Osteoblast (primary cell): Measurements from ENCODE around the gene PAK1. TPM values are rescaled to one million over a fixed set of nuclear protein-coding genes. Genes with fewer than 3 reads are reported as not detected.
"Not testable (repeated sequence)": the region's sequence is repeated elsewhere in the genome, so short reads cannot be mapped to it uniquely, and the experiment has no call there.

Source experiments
- DNase-seq: peaks from one replicate; pipeline ENCODE4 v3.0.0; 2011; ENCODE audit warnings: low spot score, mixed read lengths; ENCODE audit not compliant: insufficient read length; ENCODE audit errors: missing footprints
- H2AFZ ChIP-seq: 2 replicates; pipeline ENCODE4 v1.6.0; 2011; ENCODE audit warnings: mild to moderate bottlenecking, low read length
- H3K27ac ChIP-seq: 2 replicates; pipeline ENCODE4 v1.5.1; 2011; ENCODE audit warnings: mild to moderate bottlenecking, low read depth, low read length, moderate library complexity
- H3K27me3 ChIP-seq: 2 replicates; pipeline ENCODE4 v1.6.0; 2012; ENCODE audit warnings: mild to moderate bottlenecking, control low read depth, inconsistent platforms, low read length, moderate library complexity; ENCODE audit not compliant: insufficient read depth
- H3K36me3 ChIP-seq: 2 replicates; pipeline ENCODE4 v1.5.1; 2011; ENCODE audit warnings: mild to moderate bottlenecking, low read length, control low read depth, moderate library complexity; ENCODE audit not compliant: insufficient read depth
- H3K4me1 ChIP-seq: 2 replicates; pipeline ENCODE4 v1.5.1; 2011; ENCODE audit warnings: mild to moderate bottlenecking, low read length, control low read depth, moderate library complexity; ENCODE audit not compliant: insufficient read depth
- H3K4me2 ChIP-seq: 2 replicates; pipeline ENCODE4 v1.6.0; 2011; ENCODE audit warnings: mild to moderate bottlenecking, low read length; ENCODE audit not compliant: insufficient read depth
- H3K4me3 ChIP-seq: fragments of 200-600 bp; sonication (generic); 3 replicates; pipeline ENCODE4 v1.5.1; 2012; ENCODE audit warnings: mild to moderate bottlenecking, low read length, inconsistent platforms; ENCODE audit not compliant: insufficient read depth
- H3K79me2 ChIP-seq: 2 replicates; pipeline ENCODE4 v1.6.0; 2012; ENCODE audit warnings: mild to moderate bottlenecking, low read length, control low read depth, inconsistent platforms; ENCODE audit not compliant: insufficient read depth
- H3K9me3 ChIP-seq: 2 replicates; pipeline ENCODE4 v1.5.1; 2011; ENCODE audit warnings: low read depth, low read length, control low read depth
- H4K20me1 ChIP-seq: 2 replicates; pipeline ENCODE4 v1.6.0; 2012; ENCODE audit warnings: mild to moderate bottlenecking, low read length, control low read depth; ENCODE audit not compliant: insufficient read depth
- total RNA-seq: library from RNA; depleted of rRNA; stranded (reverse); fragments of >200 nt; gene quantifications from 2 replicates; pipeline ENCODE4 v1.2.3, GENCODE V29; 2012
- TF ChIP-seq, protein P1 (sequence below): IDR thresholded peaks from 2 replicates; pipeline ENCODE4 v1.5.1; 2011; ENCODE audit warnings: mild to moderate bottlenecking, low read depth, low read length, moderate library complexity; ENCODE audit errors: extremely low read depth

PAK1 gene
- total RNA-seq, 1 donor = 34.4 TPM

DNA sequence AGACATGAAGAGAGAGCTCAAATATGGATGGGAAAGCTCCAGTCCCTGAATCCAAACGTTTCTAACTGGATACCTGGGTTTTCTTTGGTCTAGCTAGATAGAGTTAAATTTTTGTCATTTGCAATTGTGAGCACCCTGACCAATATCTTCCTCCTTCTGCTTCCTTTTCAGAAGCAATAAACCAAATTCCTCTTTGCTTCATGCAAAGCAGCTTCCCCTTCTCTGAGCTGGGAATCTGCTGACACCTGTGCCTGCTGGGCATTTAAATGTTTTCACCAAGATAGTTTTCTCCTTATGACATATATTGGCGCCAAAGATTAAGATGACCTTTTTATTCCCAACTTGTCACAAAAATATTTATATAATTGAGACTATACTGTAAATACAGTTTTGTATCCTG is 27.9 kb upstream of the PAK1 start:
- TF ChIP-seq, protein P1, sequence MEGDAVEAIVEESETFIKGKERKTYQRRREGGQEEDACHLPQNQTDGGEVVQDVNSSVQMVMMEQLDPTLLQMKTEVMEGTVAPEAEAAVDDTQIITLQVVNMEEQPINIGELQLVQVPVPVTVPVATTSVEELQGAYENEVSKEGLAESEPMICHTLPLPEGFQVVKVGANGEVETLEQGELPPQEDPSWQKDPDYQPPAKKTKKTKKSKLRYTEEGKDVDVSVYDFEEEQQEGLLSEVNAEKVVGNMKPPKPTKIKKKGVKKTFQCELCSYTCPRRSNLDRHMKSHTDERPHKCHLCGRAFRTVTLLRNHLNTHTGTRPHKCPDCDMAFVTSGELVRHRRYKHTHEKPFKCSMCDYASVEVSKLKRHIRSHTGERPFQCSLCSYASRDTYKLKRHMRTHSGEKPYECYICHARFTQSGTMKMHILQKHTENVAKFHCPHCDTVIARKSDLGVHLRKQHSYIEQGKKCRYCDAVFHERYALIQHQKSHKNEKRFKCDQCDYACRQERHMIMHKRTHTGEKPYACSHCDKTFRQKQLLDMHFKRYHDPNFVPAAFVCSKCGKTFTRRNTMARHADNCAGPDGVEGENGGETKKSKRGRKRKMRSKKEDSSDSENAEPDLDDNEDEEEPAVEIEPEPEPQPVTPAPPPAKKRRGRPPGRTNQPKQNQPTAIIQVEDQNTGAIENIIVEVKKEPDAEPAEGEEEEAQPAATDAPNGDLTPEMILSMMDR = no peak
- Histone ChIP-seq H3K79me2 (no peaks in the 10 kb centered on the region), H3K9me3 (no peaks in the 10 kb centered on the region), H3K4me2 (no peak overlapping the region), H3K4me3 (no peak overlapping the region), H3K4me1 (peaks cover 12% of the 10 kb centered on the region), H2AFZ (no peak overlapping the region), H3K27me3 (peaks cover 1% of the 10 kb centered on the region), H4K20me1 (no peaks in the 10 kb centered on the region), H3K36me3 (no peaks in the 10 kb centered on the region), H3K27ac (no peak overlapping the region)
- DNase-seq = no peak

DNA sequence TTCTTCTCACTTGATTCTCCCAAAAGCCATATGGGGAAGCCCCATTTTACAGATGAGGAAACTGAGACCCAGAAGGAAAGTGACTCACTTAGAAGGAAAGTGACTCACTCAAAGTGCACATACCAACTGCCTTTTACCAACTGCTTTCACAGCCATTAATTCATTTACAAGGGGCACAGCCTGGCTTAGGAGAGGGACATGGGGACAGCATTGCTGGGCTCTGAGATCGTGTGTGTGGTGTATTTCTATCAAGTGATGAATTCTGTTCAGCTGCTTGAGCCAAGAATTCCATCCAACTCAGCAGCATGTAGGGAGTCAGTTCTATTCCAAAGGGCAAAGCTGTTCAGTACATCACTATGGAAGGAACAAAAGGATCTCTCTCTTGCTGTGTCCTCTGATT is 23.5 kb upstream of the PAK1 start:
- no peak overlapping the region for H2AFZ ChIP-seq
- peak; percentile 48 for DNase-seq
- no peak overlapping the region for H3K27ac ChIP-seq
- TF ChIP-seq, protein P1 = no peak
- no peaks in the 10 kb centered on the region for H3K36me3 ChIP-seq
- H3K27me3 ChIP-seq = no peaks in the 10 kb centered on the region
- H4K20me1 ChIP-seq = no peaks in the 10 kb centered on the region
- no peak overlapping the region for H3K4me2 ChIP-seq
- no peaks in the 10 kb centered on the region for H3K9me3 ChIP-seq
- H3K4me1 ChIP-seq = peaks cover under 1% of the 10 kb centered on the region
- no peak overlapping the region for H3K4me3 ChIP-seq
- no peaks in the 10 kb centered on the region for H3K79me2 ChIP-seq

DNA sequence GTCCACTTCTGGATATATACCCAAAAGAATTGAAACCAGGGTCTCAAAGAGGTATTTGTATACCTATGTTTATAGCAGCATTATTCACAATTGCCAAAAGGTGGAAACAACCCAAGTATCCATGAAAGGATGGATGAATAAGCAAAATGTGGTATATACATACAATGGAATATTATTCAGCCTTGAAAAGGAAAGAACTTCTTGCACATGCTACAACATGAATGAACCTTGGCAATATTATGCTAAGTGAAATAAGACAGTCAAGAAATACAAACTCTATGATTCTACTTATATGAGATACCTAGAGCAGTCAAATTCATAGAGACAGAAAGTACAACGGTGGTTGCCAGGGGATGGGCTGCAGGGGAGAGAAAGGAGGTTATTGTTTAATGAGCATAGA is 21.6 kb upstream of the PAK1 start:
- Histone ChIP-seq H3K4me3 (no peak overlapping the region), H3K4me2 (no peak overlapping the region), H2AFZ (no peak overlapping the region), H3K27ac (no peak overlapping the region), H3K4me1 (no peaks in the 10 kb centered on the region), H4K20me1 (no peaks in the 10 kb centered on the region), H3K36me3 (no peaks in the 10 kb centered on the region), H3K9me3 (no peaks in the 10 kb centered on the region), H3K79me2 (no peaks in the 10 kb centered on the region), H3K27me3 (no peaks in the 10 kb centered on the region)
- TF ChIP-seq, protein P1 = no peak
- DNase-seq = no peak

DNA sequence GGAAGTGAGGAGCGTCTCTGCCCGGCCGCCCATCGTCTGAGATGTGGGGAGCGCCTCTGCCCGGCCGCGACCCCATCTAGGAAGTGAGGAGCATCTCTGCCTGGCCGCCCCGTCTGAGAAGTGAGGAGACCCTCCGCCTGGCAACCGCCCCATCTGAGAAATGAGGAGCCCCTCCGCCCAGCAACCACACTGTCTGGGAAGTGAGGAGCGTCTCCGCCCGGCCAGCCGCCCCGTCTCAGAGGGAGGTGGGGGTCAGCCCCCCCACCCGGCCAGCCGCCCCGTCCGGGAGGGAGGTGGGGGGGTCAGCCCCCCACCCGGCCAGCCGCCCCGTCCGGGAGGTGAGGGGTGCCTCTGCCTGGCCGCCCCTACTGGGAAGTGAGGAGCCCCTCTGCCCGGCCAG is 16.1 kb upstream of the PAK1 start:
- H3K36me3 ChIP-seq, H4K20me1 ChIP-seq, DNase-seq: not testable (repeated sequence)

DNA sequence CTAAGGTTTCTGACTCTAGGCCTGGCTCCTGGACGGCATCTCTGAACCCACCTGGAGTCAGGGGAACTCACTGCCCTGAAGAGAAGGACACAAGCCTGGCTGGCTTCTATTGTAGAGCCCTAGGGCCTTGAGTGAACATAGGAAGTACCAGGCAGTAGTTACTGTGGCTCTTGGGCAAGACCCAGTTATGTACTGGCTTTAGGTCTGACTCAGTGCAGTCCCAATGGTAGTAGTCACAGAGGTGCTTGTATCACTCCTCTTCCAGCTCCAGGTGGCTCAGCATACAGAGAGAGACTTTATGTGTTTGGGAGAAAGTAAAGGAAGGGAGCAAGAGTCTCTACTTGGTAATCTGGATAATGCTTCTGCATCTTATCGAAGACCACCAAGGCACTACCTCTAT is 13.9 kb upstream of the PAK1 start:
- no peaks in the 10 kb centered on the region for H3K4me1 ChIP-seq
- H3K9me3 ChIP-seq = no peaks in the 10 kb centered on the region
- H3K36me3 ChIP-seq = no peaks in the 10 kb centered on the region
- no peak for DNase-seq
- TF ChIP-seq, protein P1 = no peak
- no peaks in the 10 kb centered on the region for H3K27me3 ChIP-seq
- H4K20me1 ChIP-seq = no peaks in the 10 kb centered on the region
- H2AFZ ChIP-seq = no peak overlapping the region
- H3K27ac ChIP-seq = no peak overlapping the region
- H3K4me2 ChIP-seq = no peak overlapping the region
- H3K4me3 ChIP-seq = no peak overlapping the region
- no peaks in the 10 kb centered on the region for H3K79me2 ChIP-seq

More for the DNA sequence above, 16.1 kb upstream of the PAK1 start:
- not testable (repeated sequence) for H3K27ac ChIP-seq, H3K9me3 ChIP-seq, H3K4me2 ChIP-seq, H3K27me3 ChIP-seq, H2AFZ ChIP-seq, H3K4me3 ChIP-seq, H3K4me1 ChIP-seq, H3K79me2 ChIP-seq
